CD14-positive monocyte (primary cell): ENCODE results near the gene DRC3. TPM values are rescaled to one million over a fixed set of nuclear protein-coding genes. Genes with fewer than 3 reads are reported as not detected.

ENCODE experiments used
- DNase-seq, 3 donors: peaks; one replicate each; pipeline ENCODE4 v3.0.0-alpha.2; 2011 to 2022
- H2AFZ ChIP-seq: 2 replicates; pipeline ENCODE4 v1.6.0; 2012; ENCODE audit warnings: mild to moderate bottlenecking, low read depth, low read length, inconsistent platforms; ENCODE audit not compliant: insufficient read depth, poor library complexity, severe bottlenecking
- H3K27ac ChIP-seq, 2 donors: 1 replicate in 1 of 2; 2 replicates in 1 of 2; pipeline ENCODE4 v1.5.1; 2012 to 2013; ENCODE audit warnings: low read length in 2 of 2, control low read depth in 1 of 2, inconsistent platforms in 1 of 2, low read depth in 1 of 2, mild to moderate bottlenecking in 1 of 2
- H3K27me3 ChIP-seq, 2 donors: one replicate each; pipeline versions ENCODE4 v1.6.0 to v1.6.1; 2011 to 2013; ENCODE audit warnings: low read length in 2 of 2; ENCODE audit not compliant: control insufficient read depth in 2 of 2, insufficient read depth in 2 of 2
- H3K36me3 ChIP-seq, 2 donors: replicated peaks in 1 of 2; 1 replicate in 1 of 2; 2 replicates in 1 of 2; pipeline versions ENCODE4 v1.5.1 to v1.6.1; 2012 to 2013; ENCODE audit warnings: low read length in 2 of 2, control low read depth in 1 of 2, inconsistent platforms in 1 of 2, mild to moderate bottlenecking in 1 of 2; ENCODE audit not compliant: insufficient read depth in 2 of 2, control insufficient read depth in 1 of 2
- H3K4me1 ChIP-seq, 2 donors: 1 replicate in 1 of 2; 2 replicates in 1 of 2; pipeline versions ENCODE4 v1.5.1 to v1.6.1; 2012 to 2013; ENCODE audit warnings: low read length in 2 of 2, control low read depth in 1 of 2, inconsistent platforms in 1 of 2, mild to moderate bottlenecking in 1 of 2, moderate library complexity in 1 of 2; ENCODE audit not compliant: insufficient read depth in 2 of 2, control insufficient read depth in 1 of 2
- H3K4me2 ChIP-seq: replicated peaks from 2 replicates; pipeline ENCODE3; 2012; ENCODE audit warnings: low read length, moderate library complexity, mild to moderate bottlenecking; ENCODE audit not compliant: poor library complexity, severe bottlenecking; ENCODE audit errors: extremely low read depth
- H3K4me3 ChIP-seq, 3 experiments: fragments of 200-600 bp in 1 of 3; sonication (generic) in 1 of 3; replicated peaks in 1 of 3; 1 replicate in 2 of 3; 2 replicates in 1 of 3; pipeline ENCODE4 v1.5.1; 2011 to 2013; ENCODE audit warnings: low read length in 3 of 3, mild to moderate bottlenecking in 3 of 3, control low read depth in 2 of 3, low read depth in 2 of 3, inconsistent platforms in 1 of 3, moderate library complexity in 1 of 3
- H3K79me2 ChIP-seq: 2 replicates; pipeline ENCODE4 v1.6.0; 2012; ENCODE audit warnings: mild to moderate bottlenecking, control low read depth, inconsistent platforms, low read length, moderate library complexity; ENCODE audit not compliant: insufficient read depth
- H3K9ac ChIP-seq: 2 replicates; pipeline ENCODE4 v1.6.0; 2017; ENCODE audit warnings: low read length, mild to moderate bottlenecking; ENCODE audit not compliant: insufficient read depth, poor library complexity, severe bottlenecking
- H3K9me3 ChIP-seq, 2 donors: replicated peaks in 1 of 2; 1 replicate in 1 of 2; 2 replicates in 1 of 2; pipeline versions ENCODE4 v1.5.1 to v1.6.1; 2012 to 2013; ENCODE audit warnings: low read length in 2 of 2, control low read depth in 1 of 2; ENCODE audit not compliant: control insufficient read depth in 1 of 2, insufficient read depth in 1 of 2
- H4K20me1 ChIP-seq: 2 replicates; pipeline ENCODE4 v1.6.0; 2012; ENCODE audit warnings: mild to moderate bottlenecking, low read length, control low read depth, moderate library complexity; ENCODE audit not compliant: insufficient read depth
- H3K27ac Mint-ChIP-seq, 7 donors: one replicate each; pipeline ENCODE4 v1.8.0; 2020; ENCODE audit warnings: mild to moderate bottlenecking in 7 of 7, mixed read lengths in 7 of 7, moderate library complexity in 6 of 7, inconsistent platforms in 2 of 7
- H3K27me3 Mint-ChIP-seq, 3 donors: one replicate each; pipeline ENCODE4 v1.8.0; 2021 to 2022; ENCODE audit warnings: low read depth in 3 of 3, mild to moderate bottlenecking in 3 of 3, mixed read lengths in 3 of 3, moderate library complexity in 3 of 3, inconsistent platforms in 1 of 3
- H3K36me3 Mint-ChIP-seq, 2 donors: one replicate each; pipeline ENCODE4 v1.8.0; 2020; ENCODE audit warnings: mixed read lengths in 2 of 2, inconsistent platforms in 1 of 2, mild to moderate bottlenecking in 1 of 2
- H3K4me1 Mint-ChIP-seq: one replicate; pipeline ENCODE4 v1.8.0; 2020; ENCODE audit warnings: mild to moderate bottlenecking, mixed read lengths
- H3K4me3 Mint-ChIP-seq, 2 donors: one replicate each; pipeline ENCODE4 v1.8.0; 2020; ENCODE audit warnings: mild to moderate bottlenecking in 2 of 2, mixed read lengths in 2 of 2, moderate library complexity in 1 of 2
- H3K9me3 Mint-ChIP-seq, 7 donors: one replicate each; pipeline ENCODE4 v1.8.0; 2020 to 2022; ENCODE audit warnings: mixed read lengths in 7 of 7, mild to moderate bottlenecking in 6 of 7, moderate library complexity in 6 of 7, inconsistent platforms in 2 of 7
- WGBS: methylation state at CpG from one replicate; pipeline ENCODE4 v1.1.5; 2013; ENCODE audit warnings: missing lambda C conversion rate; ENCODE audit not compliant: insufficient coverage; 5-methylcytosine and 5-hydroxymethylcytosine counted together
- intact Hi-C, 2 donors: fragments of 100-400 bp; cut with micrococcal nuclease; formaldehyde crosslinking; loops; one replicate each; pipeline versions ENCODE4 v1.15.0 to v1.15.1; 2023
- polyA plus RNA-seq, 3 donors: library from polyadenylated mRNA; depleted of rRNA in 1 of 3; unstranded in 2 of 3; stranded (reverse) in 1 of 3; fragments of 300-500 nt in 2 of 3; fragments of >200 nt in 1 of 3; fragmentation: Illumina TruSeq in 2 of 3; gene quantifications; 1 replicate in 2 of 3; 2 replicates in 1 of 3; pipeline ENCODE4 v1.2.3, GENCODE V29; 2012 to 2021
- TF ChIP-seq, protein P1 (sequence below): fragments of 200-600 bp; IDR thresholded peaks from one replicate; pipeline ENCODE4 v1.8.0; 2022; ENCODE audit warnings: antibody characterized with exemption, mild to moderate bottlenecking

DRC3 gene
- polyA plus RNA-seq, 3 donors = 0.23 to 0.58 (median 0.39) TPM

DNA sequence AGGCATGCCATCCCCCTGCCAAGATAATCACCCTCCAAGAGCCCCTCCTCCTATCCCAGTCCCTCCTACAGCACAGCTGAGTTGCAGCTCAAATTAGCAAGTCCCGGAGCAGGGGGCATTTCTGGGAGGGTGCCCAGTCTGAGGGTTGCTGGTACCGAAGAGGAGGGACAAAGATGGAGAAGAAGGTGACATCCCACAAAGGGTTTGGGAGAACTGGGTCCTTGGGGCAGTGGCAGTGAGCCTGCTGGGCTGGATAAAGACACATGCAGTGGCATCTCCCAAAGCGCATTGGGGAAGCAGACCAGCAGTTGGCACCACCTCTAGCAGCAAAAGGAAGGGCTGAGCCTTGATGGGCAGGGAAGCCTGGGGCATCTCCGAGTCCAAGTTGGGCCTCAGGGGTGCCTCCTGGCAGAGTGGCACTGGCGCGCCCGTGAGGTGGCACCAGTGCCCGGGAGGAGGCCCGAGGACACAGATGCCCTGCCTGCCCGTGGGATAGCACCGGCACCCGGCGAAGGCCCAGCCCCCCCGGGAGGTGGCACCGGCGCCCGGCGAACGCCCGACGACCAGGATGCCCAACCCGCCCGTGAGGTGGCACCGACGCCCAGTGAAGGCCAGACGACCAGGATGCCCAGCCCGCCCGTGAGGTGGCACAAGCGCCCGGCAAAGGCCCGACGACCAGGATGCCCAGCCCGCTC is 1.1 kb upstream of the DRC3 start:
- Histone ChIP-seq H3K4me1 (peaks cover 50 to 52% of the 10 kb centered on the region in 2 donors), H3K4me3 (peak overlapping the region; percentile 50 to 82 (median 55)), H3K9ac (peak overlapping the region; percentile 95), H3K36me3 (no peaks in the 10 kb centered on the region), H3K9me3 (no peaks in the 10 kb centered on the region), H3K27me3 (no peaks in the 10 kb centered on the region), H3K4me2 (peak overlapping the region; percentile 88), H3K27ac (peak overlapping the region; percentile 42 to 95), H4K20me1 (peaks cover 25% of the 10 kb centered on the region), H3K79me2 (peaks cover 52% of the 10 kb centered on the region), H2AFZ (peak overlapping the region; percentile 70)
- WGBS = 3% methylated on average over 33 of the region's 33 CpGs
- H3K27ac Mint-ChIP-seq = peak overlapping the region; percentile 49 to 92 (median 80)
- intact Hi-C loops = loop anchor here (2.0 to 5.0 kb wide), 3 partner anchors 34 to 61 kb away; no protein-coding TSS in a partner anchor
- no peaks in the 10 kb centered on the region for H3K9me3 Mint-ChIP-seq
- no peaks in the 10 kb centered on the region for H3K27me3 Mint-ChIP-seq
- H3K36me3 Mint-ChIP-seq = peaks cover 2 to 4% of the 10 kb centered on the region in 2 donors
- TF ChIP-seq, protein P1, sequence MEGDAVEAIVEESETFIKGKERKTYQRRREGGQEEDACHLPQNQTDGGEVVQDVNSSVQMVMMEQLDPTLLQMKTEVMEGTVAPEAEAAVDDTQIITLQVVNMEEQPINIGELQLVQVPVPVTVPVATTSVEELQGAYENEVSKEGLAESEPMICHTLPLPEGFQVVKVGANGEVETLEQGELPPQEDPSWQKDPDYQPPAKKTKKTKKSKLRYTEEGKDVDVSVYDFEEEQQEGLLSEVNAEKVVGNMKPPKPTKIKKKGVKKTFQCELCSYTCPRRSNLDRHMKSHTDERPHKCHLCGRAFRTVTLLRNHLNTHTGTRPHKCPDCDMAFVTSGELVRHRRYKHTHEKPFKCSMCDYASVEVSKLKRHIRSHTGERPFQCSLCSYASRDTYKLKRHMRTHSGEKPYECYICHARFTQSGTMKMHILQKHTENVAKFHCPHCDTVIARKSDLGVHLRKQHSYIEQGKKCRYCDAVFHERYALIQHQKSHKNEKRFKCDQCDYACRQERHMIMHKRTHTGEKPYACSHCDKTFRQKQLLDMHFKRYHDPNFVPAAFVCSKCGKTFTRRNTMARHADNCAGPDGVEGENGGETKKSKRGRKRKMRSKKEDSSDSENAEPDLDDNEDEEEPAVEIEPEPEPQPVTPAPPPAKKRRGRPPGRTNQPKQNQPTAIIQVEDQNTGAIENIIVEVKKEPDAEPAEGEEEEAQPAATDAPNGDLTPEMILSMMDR = peak; percentile 18
- H3K4me3 Mint-ChIP-seq = peak overlapping the region; percentile 83 to 85
- peak in 2 of 3 donors; percentile 28 to 47 for DNase-seq
- peaks cover 51% of the 10 kb centered on the region for H3K4me1 Mint-ChIP-seq

DNA sequence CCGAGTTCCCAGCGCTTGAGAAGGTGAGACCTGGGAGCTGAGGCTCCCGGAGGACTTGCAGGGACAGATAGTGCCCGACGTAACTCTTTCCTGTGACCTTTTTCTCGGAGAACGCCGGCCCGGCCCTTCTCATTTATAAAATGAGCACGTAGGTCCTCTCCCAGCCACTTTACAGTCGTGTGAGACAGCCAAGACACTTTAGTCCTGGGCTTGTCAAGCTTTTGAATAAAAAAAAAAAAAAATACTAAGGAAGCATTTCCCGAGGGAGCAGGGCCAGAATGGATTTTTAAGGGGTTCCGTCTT is 241 bp downstream of the DRC3 start:
- Mint-ChIP-seq H3K36me3 (peaks cover 3 to 7% of the 10 kb centered on the region in 2 donors), H3K27ac (peak overlapping the region; percentile 83 to 94 (median 90)), H3K4me3 (peak overlapping the region; percentile 65 to 85), H3K27me3 (no peaks in the 10 kb centered on the region), H3K4me1 (peaks cover 62% of the 10 kb centered on the region), H3K9me3 (no peaks in the 10 kb centered on the region)
- DNase-seq = no peak
- Histone ChIP-seq H3K4me3 (peak overlapping the region in 2 of 3 experiments; percentile 18 to 51), H3K9ac (no peak overlapping the region), H3K79me2 (peaks cover 43% of the 10 kb centered on the region), H3K9me3 (no peaks in the 10 kb centered on the region), H3K4me2 (peak overlapping the region; percentile 75), H2AFZ (no peak overlapping the region), H3K27ac (peak overlapping the region; percentile 30 to 70), H3K36me3 (no peaks in the 10 kb centered on the region), H4K20me1 (peaks cover 17% of the 10 kb centered on the region), H3K27me3 (no peaks in the 10 kb centered on the region), H3K4me1 (peaks cover 62 to 66% of the 10 kb centered on the region in 2 donors)
- WGBS = 0% methylated on average over 10 of the region's 13 CpGs
- TF ChIP-seq, protein P1 = no peak
- intact Hi-C loops = loop anchor here (2.0 to 5.0 kb wide), 3 partner anchors 36 to 60 kb away; no protein-coding TSS in a partner anchor
